Colonic mucosa (tissue), 4 donors: ENCODE results near the gene UPB1. TPM values are rescaled to one million over a fixed set of nuclear protein-coding genes. Genes with fewer than 3 reads are reported as not detected.

Experiments used
- DNase-seq: peaks from one replicate; pipeline ENCODE4 v3.0.0-alpha.2; 2020
- H3K27ac ChIP-seq: fragments of 200-600 bp; one replicate; pipeline ENCODE4 v1.8.0; 2021
- H3K27me3 ChIP-seq: fragments of 200-600 bp; one replicate; pipeline ENCODE4 v1.8.0; 2021
- H3K36me3 ChIP-seq: fragments of 200-600 bp; one replicate; pipeline ENCODE4 v1.8.0; 2021
- H3K4me1 ChIP-seq: fragments of 200-600 bp; one replicate; pipeline ENCODE4 v1.8.0; 2021; ENCODE audit warnings: mild to moderate bottlenecking
- H3K4me3 ChIP-seq: fragments of 200-600 bp; one replicate; pipeline ENCODE4 v1.8.0; 2021
- H3K9ac ChIP-seq, 2 donors: one replicate each; pipeline ENCODE4 v1.7.0; 2013; ENCODE audit warnings: control low read depth in 2 of 2, low read depth in 2 of 2, low read length in 2 of 2
- H3K9me3 ChIP-seq: fragments of 200-600 bp; one replicate; pipeline ENCODE4 v1.8.0; 2021
- intact Hi-C: fragments of 100-400 bp; cut with DNase I; formaldehyde crosslinking; loops from one replicate; pipeline ENCODE4 v1.14.1; 2022
- total RNA-seq, 2 donors: library from RNA; stranded (reverse); fragmentation: NEBNext Ultra II Directional in 1 of 2; extraction: Animal tissue kit (Norgen Biotek cat#: 25700) in 1 of 2; gene quantifications; one replicate each; pipeline ENCODE4 v1.2.1, GENCODE V29; 2021
- TF ChIP-seq, protein P1 (sequence below): fragments of 200-600 bp; IDR thresholded peaks from one replicate; pipeline ENCODE4 v1.8.0; 2022; ENCODE audit warnings: antibody characterized with exemption, mild to moderate bottlenecking
- donor health status: healthy.
- donor health status: DM: no; HTN: no; CAD: no.
- donor health status: DM: no; HTN: no; CAD: no.

UPB1 gene
- total RNA-seq, 2 donors from 2014 or later, result 0.16 to 0.20 TPM

DNA sequence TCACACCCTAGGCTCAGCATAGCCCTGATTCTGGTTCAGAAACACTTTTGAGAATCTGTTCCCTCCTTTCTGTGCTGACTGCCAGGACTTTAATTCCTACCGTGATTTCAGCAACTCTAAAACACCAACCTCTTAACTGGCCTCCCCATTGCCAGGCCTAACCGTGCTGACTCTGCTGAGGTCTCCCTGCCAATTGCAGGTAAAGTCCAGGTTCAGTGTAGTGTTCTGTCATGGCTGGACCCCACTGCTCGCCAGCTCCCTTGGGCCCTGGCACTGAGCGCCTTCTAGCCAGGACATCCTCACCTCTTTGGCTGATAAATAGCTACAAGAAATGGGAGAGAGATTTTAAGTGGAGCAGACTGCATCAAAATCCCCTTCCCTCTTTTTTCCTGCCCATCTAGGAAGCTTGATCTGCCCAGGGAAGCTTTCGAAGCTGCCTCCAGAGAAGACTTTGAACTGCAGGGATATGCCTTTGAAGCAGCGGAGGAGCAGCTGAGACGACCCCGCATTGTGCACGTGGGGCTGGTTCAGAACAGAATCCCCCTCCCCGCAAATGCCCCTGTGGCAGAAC is 4.7 kb downstream of the UPB1 start:
- TF ChIP-seq, protein P1, sequence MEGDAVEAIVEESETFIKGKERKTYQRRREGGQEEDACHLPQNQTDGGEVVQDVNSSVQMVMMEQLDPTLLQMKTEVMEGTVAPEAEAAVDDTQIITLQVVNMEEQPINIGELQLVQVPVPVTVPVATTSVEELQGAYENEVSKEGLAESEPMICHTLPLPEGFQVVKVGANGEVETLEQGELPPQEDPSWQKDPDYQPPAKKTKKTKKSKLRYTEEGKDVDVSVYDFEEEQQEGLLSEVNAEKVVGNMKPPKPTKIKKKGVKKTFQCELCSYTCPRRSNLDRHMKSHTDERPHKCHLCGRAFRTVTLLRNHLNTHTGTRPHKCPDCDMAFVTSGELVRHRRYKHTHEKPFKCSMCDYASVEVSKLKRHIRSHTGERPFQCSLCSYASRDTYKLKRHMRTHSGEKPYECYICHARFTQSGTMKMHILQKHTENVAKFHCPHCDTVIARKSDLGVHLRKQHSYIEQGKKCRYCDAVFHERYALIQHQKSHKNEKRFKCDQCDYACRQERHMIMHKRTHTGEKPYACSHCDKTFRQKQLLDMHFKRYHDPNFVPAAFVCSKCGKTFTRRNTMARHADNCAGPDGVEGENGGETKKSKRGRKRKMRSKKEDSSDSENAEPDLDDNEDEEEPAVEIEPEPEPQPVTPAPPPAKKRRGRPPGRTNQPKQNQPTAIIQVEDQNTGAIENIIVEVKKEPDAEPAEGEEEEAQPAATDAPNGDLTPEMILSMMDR, result no peak
- H3K4me3 ChIP-seq, result no peak overlapping the region
- no peaks in the 10 kb centered on the region for H3K36me3 ChIP-seq
- H3K4me1 ChIP-seq, result peaks cover 2% of the 10 kb centered on the region
- peaks cover 8% of the 10 kb centered on the region for H3K27me3 ChIP-seq
- no peak overlapping the region for H3K9ac ChIP-seq
- no peaks in the 10 kb centered on the region for H3K9me3 ChIP-seq
- intact Hi-C loops, result loop anchor here (5.0 kb wide), 1 partner anchor 77 kb away; no protein-coding TSS in a partner anchor
- no peak for DNase-seq
- H3K27ac ChIP-seq, result no peak overlapping the region

DNA sequence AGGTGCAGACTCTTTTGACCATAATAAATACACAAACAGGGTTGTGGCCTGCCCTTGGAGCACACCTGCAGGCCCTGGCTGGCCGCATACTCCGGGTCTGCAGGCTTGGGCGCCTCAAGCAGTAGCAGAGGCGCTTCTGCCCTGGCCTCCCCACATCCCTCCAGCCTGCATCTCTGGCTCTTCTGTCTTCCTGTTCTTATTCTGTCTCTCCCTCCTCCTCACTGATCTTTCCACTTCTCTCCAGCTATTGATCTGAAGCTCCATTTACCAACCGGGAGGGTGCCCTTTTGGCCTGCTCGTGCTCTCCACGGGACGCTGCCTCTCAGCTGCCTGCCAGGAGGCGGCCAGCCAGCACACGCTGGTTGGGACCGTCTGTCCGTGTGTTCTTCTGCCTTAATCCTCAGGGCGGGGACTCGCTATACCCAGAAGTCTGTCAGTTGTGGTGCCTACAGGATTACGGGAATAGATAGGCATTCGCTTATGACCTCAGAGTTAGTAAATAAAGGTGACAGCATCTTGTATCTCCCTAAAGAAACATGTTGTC is 5.2 kb downstream of the UPB1 start:
- TF ChIP-seq, protein P1, result no peak
- no peak overlapping the region for H3K4me3 ChIP-seq
- no peak overlapping the region for H3K9ac ChIP-seq
- no peak for DNase-seq
- H3K27me3 ChIP-seq, result peaks cover 2% of the 10 kb centered on the region
- no peaks in the 10 kb centered on the region for H3K36me3 ChIP-seq
- H3K27ac ChIP-seq, result no peak overlapping the region
- no peaks in the 10 kb centered on the region for H3K4me1 ChIP-seq
- no peaks in the 10 kb centered on the region for H3K9me3 ChIP-seq
- intact Hi-C loops, result loop anchor here (5.0 kb wide), 1 partner anchor 78 kb away; no protein-coding TSS in a partner anchor

DNA sequence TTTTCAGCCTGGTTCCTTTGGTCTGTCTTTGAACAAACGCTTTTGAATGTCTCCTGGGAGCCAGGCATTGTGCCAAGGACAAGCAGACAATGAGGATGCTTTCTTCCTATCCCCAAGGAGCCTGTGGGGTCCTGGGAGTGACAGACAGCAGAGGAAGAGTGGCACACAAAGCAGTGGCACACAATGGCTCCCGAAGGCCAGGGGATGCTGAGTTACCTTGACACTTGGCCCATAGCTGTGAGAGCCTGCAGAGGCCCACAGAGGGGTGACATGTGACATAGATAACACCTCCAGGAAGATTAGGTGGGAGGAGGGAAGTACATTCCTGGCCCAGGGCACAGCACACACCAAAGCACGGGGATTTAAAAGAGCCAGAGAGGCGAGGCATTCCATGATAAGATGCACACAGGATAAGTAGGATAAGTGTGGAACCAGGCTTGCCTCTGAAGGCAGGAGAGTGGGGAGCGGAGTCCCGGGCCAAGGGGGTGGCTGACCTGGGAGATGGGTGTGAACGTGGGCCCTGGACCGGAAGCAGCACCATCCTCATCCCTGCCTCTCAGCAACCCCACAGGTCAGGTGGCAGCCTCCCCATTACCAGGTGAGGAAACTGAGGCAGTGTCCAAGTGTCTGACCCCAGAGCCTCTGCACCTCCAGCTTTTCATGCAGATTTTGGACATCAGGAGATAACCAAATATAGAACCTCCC is 6.3 kb downstream of the UPB1 start:
- Histone ChIP-seq H3K4me3 (no peak overlapping the region), H3K27me3 (no peaks in the 10 kb centered on the region), H3K9ac (no peak overlapping the region), H3K27ac (no peak overlapping the region), H3K9me3 (no peaks in the 10 kb centered on the region), H3K4me1 (no peaks in the 10 kb centered on the region), H3K36me3 (no peaks in the 10 kb centered on the region)
- intact Hi-C loops, result loop anchor here (5.0 kb wide), 1 partner anchor 79 kb away; no protein-coding TSS in a partner anchor
- TF ChIP-seq, protein P1, result no peak
- no peak for DNase-seq

DNA sequence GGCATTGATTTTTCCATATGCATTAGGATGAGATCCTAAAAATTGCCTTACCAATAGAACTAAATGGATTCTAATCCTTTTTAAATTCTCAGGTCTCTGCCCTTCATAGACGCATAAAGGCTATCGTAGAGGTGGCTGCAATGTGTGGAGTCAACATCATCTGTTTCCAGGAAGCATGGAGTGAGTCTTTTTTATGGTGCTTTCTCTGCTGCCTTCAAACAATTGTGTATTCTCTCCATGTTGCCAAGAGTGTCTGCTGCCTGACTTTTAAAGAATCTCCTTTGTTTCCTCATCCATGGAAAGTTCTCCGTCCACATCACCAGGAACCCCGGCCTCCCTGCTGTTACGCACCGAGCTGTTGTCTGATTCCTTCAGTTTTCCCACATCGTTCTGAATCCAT is 6.9 kb downstream of the UPB1 start:
- Histone ChIP-seq H3K9ac (no peak overlapping the region), H3K4me3 (no peak overlapping the region), H3K9me3 (no peaks in the 10 kb centered on the region), H3K36me3 (no peaks in the 10 kb centered on the region), H3K27me3 (no peaks in the 10 kb centered on the region), H3K27ac (no peak overlapping the region), H3K4me1 (no peaks in the 10 kb centered on the region)
- intact Hi-C loops, result loop anchor here (5.0 kb wide), 1 partner anchor 80 kb away; no protein-coding TSS in a partner anchor
- TF ChIP-seq, protein P1, result no peak
- no peak for DNase-seq

DNA sequence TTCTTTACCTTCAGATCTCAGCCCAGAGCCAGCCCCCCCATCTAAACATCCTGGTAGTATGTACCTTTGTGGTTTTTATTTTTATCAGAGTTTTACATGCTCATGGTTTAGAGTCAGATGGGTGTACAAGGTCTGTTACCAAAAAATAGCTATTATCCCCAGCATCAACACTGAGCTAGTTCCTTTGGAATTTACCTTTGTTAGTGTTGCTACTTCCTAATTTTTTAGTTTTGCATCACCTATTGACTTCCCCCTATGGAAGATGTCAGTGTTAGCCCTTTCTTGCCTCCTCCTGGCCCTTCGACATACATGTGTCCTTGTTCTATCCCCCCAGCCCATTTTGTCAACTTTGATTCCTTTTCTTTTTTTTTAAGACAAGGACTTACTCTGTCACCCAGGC is 7.4 kb downstream of the UPB1 start:
- intact Hi-C loops, result loop anchor here (5.0 kb wide), 1 partner anchor 80 kb away; no protein-coding TSS in a partner anchor
- Histone ChIP-seq H3K36me3 (no peaks in the 10 kb centered on the region), H3K4me1 (no peaks in the 10 kb centered on the region), H3K9ac (no peak overlapping the region), H3K4me3 (no peak overlapping the region), H3K27ac (no peak overlapping the region), H3K27me3 (no peaks in the 10 kb centered on the region), H3K9me3 (no peaks in the 10 kb centered on the region)
- DNase-seq, result no peak
- TF ChIP-seq, protein P1, result no peak
